Measurements from ENCODE around the gene PPP1R36.

GRCh38 chr14:64508215-64508776 is 41.5 kb upstream of the PPP1R36 start:
- TF ChIP-seq CTCF (IDR thresholded peaks at IDR 0.05): no peak
- TF ChIP-seq POLR2A (IDR thresholded peaks at IDR 0.05): no peak
